ENCODE measurements around the gene CCIN. TPM values are rescaled to one million over a fixed set of nuclear protein-coding genes. Genes with fewer than 3 reads are reported as not detected.
A peak's percentile ranks its signal among the peaks of the same experiment; 100 is the strongest.

The CCIN gene
- polyA plus RNA-seq, 2 of the 4 experiments (the other 2 are of a cell fraction) = not detected

DNA sequence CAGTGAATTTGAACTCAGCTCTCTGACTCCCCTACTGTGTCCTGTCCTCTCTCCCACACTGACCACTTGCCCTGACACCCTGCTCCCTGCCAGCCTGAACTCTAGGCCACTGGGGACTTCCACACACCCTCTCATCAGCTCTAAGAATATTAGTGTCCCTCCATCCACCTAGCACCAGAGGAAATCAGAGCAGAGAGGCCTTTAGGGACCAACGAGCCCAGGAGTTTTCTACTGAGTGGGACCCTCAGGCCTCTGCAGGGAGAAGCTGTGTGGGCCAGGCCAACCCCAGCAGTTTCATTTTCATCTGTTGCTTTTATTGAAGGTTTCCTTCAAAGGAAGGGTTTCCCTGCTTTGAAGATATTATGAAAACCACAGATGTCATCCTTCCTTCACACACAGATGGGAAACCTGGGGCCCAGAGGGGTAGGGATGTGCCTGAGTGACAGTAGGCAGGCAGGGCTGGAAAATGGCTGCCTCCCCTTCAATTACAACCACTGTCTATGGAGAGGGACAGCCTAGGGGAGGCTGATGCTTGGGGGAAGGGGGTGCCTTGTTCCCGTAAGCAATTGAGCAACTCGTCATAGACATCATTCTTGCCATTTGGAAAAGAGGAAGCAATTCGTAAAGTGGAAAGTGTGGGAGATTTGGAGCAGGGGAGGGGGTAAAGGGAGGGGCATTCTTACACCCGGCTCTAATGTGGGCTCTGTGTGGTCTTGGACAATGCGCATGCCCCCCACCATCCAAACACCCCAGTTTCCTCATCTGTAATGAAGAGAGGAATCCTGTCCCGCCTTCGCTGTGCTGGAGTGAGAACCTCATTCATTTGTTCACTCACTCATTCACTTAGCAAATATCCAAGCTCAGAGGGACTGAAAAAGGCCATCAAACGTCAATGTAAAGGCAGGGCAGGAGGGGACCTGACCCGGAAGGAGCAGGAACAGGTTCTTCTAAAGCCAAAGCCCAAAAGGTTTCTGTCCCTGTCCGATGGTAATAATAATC is 28.8 kb upstream of the CCIN start (continued):
- no peak for TF ChIP-seq CTCF (IDR thresholded peaks at IDR 0.05)

GRCh38 chr9:36141288-36141687 is 27.9 kb upstream of the CCIN start:
- 54% methylated on average over 4 of the region's 4 CpGs for WGBS (ENCODE audit: missing lambda C conversion rate)
- ChIA-PET CTCF (interaction anchor here (0.6 to 9.9 kb wide), 20 partner anchors 8 to 187 kb away, joined by 3 to 176 read pairs (median 4); partner anchors contain the start of gene CCIN), POLR2A (no interaction called here)
- DNase-seq (ENCODE audit: low read depth in 1 of 2, low spot score in 1 of 2) = peak in 1 of 2 experiments; percentile 30
- peak; percentile 64 to 66; a peak in 5 of 6 replicates for ATAC-seq
- Histone ChIP-seq H3K27ac (no peak overlapping the region), H3K4me2 (no peak overlapping the region), H3K4me1 (peaks cover 12% of the 10 kb centered on the region; the same call in 1 of the 3 replicates), H3K9me3 (peaks cover 12% of the 10 kb centered on the region; the same call in 2 of the 3 replicates), H3K4me3 (no peak overlapping the region)
- TF ChIP-seq SMC3 (IDR thresholded peaks at IDR 0.05) (peak; percentile 56), CTCF (IDR thresholded peaks at IDR 0.05) (peak; percentile 24), HES2 (IDR thresholded peaks at IDR 0.05) (no peak), RAD21 (conservative IDR thresholded peaks at IDR 0.05 in 1 of 2, IDR thresholded peaks at IDR 0.05 in 1 of 2) (peak; percentile 50 to 60; a peak in 4 of 5 replicates)
- no peak for FAIRE-seq

- H3K9me3 ChIP-seq = peaks cover 12% of the 10 kb centered on the region; the same call in 2 of the 3 replicates
- DNase-seq (ENCODE audit: low read depth in 1 of 2, low spot score in 1 of 2) (no peak), ATAC-seq (no peak), FAIRE-seq (no peak)
- CTCF ChIA-PET = interaction anchor here (0.6 to 9.9 kb wide), 18 partner anchors 9 to 353 kb away, joined by 3 to 176 read pairs (median 4); partner anchors contain the start of gene CCIN
- H3K27ac ChIP-seq = no peak overlapping the region
- TF ChIP-seq HDAC2 (IDR thresholded peaks at IDR 0.05) = no peak
- POLR2A ChIA-PET = no interaction called here
- no peak overlapping the region for H3K4me3 ChIP-seq
- no peak overlapping the region for H3K4me2 ChIP-seq
- WGBS (ENCODE audit: missing lambda C conversion rate) = 90% methylated on average over 7 of the region's 7 CpGs
- peaks cover 12% of the 10 kb centered on the region; the same call in 1 of the 3 replicates for H3K4me1 ChIP-seq
Observed at GRCh38 chr9:36141761-36142160, 27.4 kb upstream of the CCIN start.

GRCh38 chr9:36142510-36143244 is 26.5 kb upstream of the CCIN start:
- DNase-seq (ENCODE audit: low read depth in 1 of 2, low spot score in 1 of 2) = no peak
- no peak for FAIRE-seq
- ChIA-PET POLR2A (no interaction called here), CTCF (interaction anchor here (0.7 to 9.9 kb wide), 11 partner anchors 8 to 121 kb away, joined by 3 to 176 read pairs (median 8); partner anchors contain the start of genes CCIN and CLTA)
- ATAC-seq = no peak
- Histone ChIP-seq H3K9me3 (peaks cover 12% of the 10 kb centered on the region; the same call in 2 of the 3 replicates), H3K4me3 (no peak overlapping the region), H3K4me1 (peaks cover 7% of the 10 kb centered on the region; the same call in 1 of the 3 replicates), H3K4me2 (no peak overlapping the region), H3K27ac (peak overlapping the region in 1 of 2 experiments; percentile 43; a peak in 1 of 6 replicates)
- 68% methylated on average over 12 of the region's 12 CpGs for WGBS (ENCODE audit: missing lambda C conversion rate)
- TF ChIP-seq RNF2 (IDR thresholded peaks at IDR 0.05; ENCODE audit: borderline replicate concordance, low read depth) (no peak), POLR2A (IDR thresholded peaks at IDR 0.05; ENCODE audit: low read length) (no peak), MAX (IDR thresholded peaks at IDR 0.05) (no peak), HOXA7 (CRISPR knock-in tag; IDR thresholded peaks at IDR 0.05) (no peak), JUNB (IDR thresholded peaks at IDR 0.05) (no peak), GATA3 (IDR thresholded peaks at IDR 0.05; ENCODE audit: borderline replicate concordance) (no peak), EHMT2 (IDR thresholded peaks at IDR 0.05; ENCODE audit: low read depth) (no peak), CBX2 (IDR thresholded peaks at IDR 0.05; ENCODE audit: borderline replicate concordance, low read depth) (no peak), JUN (IDR thresholded peaks at IDR 0.05) (no peak)
- TF ChIP-seq, protein P1, sequence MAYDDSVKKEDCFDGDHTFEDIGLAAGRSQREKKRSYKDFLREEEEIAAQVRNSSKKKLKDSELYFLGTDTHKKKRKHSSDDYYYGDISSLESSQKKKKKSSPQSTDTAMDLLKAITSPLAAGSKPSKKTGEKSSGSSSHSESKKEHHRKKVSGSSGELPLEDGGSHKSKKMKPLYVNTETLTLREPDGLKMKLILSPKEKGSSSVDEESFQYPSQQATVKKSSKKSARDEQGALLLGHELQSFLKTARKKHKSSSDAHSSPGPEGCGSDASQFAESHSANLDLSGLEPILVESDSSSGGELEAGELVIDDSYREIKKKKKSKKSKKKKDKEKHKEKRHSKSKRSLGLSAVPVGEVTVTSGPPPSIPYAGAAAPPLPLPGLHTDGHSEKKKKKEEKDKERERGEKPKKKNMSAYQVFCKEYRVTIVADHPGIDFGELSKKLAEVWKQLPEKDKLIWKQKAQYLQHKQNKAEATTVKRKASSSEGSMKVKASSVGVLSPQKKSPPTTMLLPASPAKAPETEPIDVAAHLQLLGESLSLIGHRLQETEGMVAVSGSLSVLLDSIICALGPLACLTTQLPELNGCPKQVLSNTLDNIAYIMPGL (CRISPR knock-in tag; IDR thresholded peaks at IDR 0.05; ENCODE audit: borderline replicate concordance) = no peak
- TF ChIP-seq, protein P2, sequence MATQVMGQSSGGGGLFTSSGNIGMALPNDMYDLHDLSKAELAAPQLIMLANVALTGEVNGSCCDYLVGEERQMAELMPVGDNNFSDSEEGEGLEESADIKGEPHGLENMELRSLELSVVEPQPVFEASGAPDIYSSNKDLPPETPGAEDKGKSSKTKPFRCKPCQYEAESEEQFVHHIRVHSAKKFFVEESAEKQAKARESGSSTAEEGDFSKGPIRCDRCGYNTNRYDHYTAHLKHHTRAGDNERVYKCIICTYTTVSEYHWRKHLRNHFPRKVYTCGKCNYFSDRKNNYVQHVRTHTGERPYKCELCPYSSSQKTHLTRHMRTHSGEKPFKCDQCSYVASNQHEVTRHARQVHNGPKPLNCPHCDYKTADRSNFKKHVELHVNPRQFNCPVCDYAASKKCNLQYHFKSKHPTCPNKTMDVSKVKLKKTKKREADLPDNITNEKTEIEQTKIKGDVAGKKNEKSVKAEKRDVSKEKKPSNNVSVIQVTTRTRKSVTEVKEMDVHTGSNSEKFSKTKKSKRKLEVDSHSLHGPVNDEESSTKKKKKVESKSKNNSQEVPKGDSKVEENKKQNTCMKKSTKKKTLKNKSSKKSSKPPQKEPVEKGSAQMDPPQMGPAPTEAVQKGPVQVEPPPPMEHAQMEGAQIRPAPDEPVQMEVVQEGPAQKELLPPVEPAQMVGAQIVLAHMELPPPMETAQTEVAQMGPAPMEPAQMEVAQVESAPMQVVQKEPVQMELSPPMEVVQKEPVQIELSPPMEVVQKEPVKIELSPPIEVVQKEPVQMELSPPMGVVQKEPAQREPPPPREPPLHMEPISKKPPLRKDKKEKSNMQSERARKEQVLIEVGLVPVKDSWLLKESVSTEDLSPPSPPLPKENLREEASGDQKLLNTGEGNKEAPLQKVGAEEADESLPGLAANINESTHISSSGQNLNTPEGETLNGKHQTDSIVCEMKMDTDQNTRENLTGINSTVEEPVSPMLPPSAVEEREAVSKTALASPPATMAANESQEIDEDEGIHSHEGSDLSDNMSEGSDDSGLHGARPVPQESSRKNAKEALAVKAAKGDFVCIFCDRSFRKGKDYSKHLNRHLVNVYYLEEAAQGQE (IDR thresholded peaks at IDR 0.05) = no peak
